Measurements from ENCODE around the gene RNF7.

Gene RNF7

DNA sequence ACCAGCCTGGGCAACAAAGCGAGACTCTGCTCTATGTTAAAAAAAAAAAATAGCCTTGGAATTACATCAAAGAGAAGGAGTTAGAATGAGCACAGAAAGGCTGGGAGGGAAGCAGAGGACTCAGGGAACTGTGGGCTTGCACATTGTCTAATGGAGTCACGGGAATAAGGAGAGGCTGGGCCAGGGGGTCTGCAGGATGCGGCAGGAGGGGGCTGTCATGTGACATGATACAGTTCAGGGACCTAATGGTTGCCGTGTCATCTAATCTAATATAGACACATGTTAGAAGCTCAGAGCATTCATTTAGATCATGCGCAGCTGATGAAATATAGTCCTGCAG lies 57.6 kb downstream of the RNF7 start:
- no peak overlapping the region for H3K4me3 ChIP-seq (replicated peaks in 1 of 2; ENCODE audit: low read depth in 2 of 2, low read length in 2 of 2)
- DNase-seq (ENCODE audit: low read depth in 2 of 2), result no peak
- TF ChIP-seq, protein P1, sequence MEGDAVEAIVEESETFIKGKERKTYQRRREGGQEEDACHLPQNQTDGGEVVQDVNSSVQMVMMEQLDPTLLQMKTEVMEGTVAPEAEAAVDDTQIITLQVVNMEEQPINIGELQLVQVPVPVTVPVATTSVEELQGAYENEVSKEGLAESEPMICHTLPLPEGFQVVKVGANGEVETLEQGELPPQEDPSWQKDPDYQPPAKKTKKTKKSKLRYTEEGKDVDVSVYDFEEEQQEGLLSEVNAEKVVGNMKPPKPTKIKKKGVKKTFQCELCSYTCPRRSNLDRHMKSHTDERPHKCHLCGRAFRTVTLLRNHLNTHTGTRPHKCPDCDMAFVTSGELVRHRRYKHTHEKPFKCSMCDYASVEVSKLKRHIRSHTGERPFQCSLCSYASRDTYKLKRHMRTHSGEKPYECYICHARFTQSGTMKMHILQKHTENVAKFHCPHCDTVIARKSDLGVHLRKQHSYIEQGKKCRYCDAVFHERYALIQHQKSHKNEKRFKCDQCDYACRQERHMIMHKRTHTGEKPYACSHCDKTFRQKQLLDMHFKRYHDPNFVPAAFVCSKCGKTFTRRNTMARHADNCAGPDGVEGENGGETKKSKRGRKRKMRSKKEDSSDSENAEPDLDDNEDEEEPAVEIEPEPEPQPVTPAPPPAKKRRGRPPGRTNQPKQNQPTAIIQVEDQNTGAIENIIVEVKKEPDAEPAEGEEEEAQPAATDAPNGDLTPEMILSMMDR (IDR thresholded peaks at IDR 0.05; ENCODE audit: low read depth, low read length), result no peak

DNA sequence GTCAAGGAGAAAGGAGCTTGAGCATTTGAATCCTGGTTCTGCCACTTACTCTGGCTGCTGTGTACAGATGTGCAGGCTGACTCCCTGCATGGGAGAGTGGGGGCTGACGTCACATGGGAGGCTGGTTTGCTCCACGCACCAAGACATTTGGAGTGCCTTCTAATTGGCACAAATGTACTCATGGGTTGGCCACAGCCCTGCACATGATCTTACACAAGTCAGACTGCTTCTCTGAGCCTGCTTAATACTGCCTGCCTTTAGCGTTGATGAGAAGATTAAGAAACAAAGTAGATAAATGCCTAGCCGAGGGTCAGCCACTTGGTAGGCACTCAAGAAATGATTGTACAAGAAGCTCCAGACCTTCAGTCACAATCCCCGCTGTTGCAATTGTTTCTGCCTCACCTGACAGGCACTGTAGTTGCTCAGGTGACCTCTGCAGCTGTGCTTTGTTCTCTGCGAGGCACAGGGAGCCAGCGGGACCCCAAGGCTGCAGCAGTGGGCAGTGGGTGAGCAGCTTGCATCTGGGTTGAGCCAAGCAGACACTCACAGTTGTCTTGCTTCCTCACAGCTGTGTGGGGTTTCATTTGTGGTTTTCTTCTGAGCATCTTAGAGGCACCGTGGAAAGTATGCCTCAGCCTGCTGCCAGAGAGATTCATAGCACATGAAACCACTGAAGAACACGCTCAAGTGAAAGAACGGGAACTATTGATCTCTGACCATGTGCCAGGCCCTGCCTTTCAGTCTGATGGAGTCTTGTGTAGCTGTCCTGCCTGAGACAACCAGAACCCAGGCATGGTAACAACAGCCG lies 58.2 kb downstream of the RNF7 start:
- H3K4me3 ChIP-seq (replicated peaks in 1 of 2; ENCODE audit: low read depth in 2 of 2, low read length in 2 of 2), result no peak overlapping the region
- TF ChIP-seq, protein P1 (IDR thresholded peaks at IDR 0.05; ENCODE audit: low read depth, low read length), result no peak
- peak; percentile 27 to 36 for DNase-seq (ENCODE audit: low read depth in 2 of 2)

Data from cardiac fibroblast (primary cell).